ENCODE results near the gene ARSB.
"Not testable (repeated sequence)": the region's sequence is repeated elsewhere in the genome, so short reads cannot be mapped to it uniquely, and the experiment has no call there.

The ARSB gene

GRCh38 chr5:78889369-78890140, 95.6 kb downstream of the ARSB start:
- TF ChIP-seq CTCF (IDR thresholded peaks at IDR 0.05; ENCODE audit: low read depth, low read length), result no peak
- no peak for DNase-seq (ENCODE audit: extremely low read depth, low read depth)

GRCh38 chr5:78888580-78889368, 96.3 kb downstream of the ARSB start:
- no peak for DNase-seq (ENCODE audit: extremely low read depth, low read depth)
- TF ChIP-seq CTCF (IDR thresholded peaks at IDR 0.05; ENCODE audit: low read depth, low read length), result no peak

GRCh38 chr5:78887384-78888118, 97.6 kb downstream of the ARSB start:
- DNase-seq (ENCODE audit: extremely low read depth, low read depth), result no peak
- no peak for TF ChIP-seq CTCF (IDR thresholded peaks at IDR 0.05; ENCODE audit: low read depth, low read length)

GRCh38 chr5:78886341-78887230, 98.5 kb downstream of the ARSB start:
- no peak for DNase-seq (ENCODE audit: extremely low read depth, low read depth)
- peak; percentile 60 for TF ChIP-seq CTCF (IDR thresholded peaks at IDR 0.05; ENCODE audit: low read depth, low read length)

- DNase-seq (ENCODE audit: extremely low read depth, low read depth), result no peak
- no peak for TF ChIP-seq CTCF (IDR thresholded peaks at IDR 0.05; ENCODE audit: low read depth, low read length)
Measured at GRCh38 chr5:78881884-78882283, 103.2 kb downstream of the ARSB start.

- DNase-seq (ENCODE audit: extremely low read depth, low read depth), result no peak
- TF ChIP-seq CTCF (IDR thresholded peaks at IDR 0.05; ENCODE audit: low read depth, low read length), result no peak
Measured at GRCh38 chr5:78879516-78879915, 105.6 kb downstream of the ARSB start.

GRCh38 chr5:78866076-78866475, 119.0 kb downstream of the ARSB start:
- DNase-seq (ENCODE audit: extremely low read depth, low read depth), result not testable (repeated sequence)

All from AG09319 (cell line).